Fibroblast of peridontal ligament (primary cell): ENCODE data around the gene MTIF2.
"Not testable (repeated sequence)": the region's sequence is repeated elsewhere in the genome, so short reads cannot be mapped to it uniquely, and the experiment has no call there.

Experiments
- DNase-seq: peaks from one replicate; pipeline ENCODE4 v3.0.0-alpha.2; 2010; ENCODE audit errors: extremely low read depth

The MTIF2 gene

DNA sequence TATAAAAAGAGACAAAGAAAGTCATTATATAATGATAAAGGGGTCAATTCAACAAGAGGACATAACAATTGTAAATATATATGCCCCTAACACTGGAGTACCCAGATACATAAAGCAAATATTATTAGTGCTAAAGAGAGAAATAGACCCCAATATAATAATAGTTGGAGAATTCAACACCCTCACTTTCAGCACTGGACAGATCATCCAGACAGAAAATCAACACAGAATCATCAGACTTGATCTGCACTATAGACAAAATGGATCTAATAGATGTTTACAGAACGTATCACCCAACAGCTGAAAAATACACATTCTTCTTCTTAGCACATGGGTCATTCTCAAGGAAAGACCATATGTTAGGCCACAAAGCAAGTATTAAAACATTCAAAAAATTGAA is 68.6 kb downstream of the MTIF2 start:
- DNase-seq, result no peak

DNA sequence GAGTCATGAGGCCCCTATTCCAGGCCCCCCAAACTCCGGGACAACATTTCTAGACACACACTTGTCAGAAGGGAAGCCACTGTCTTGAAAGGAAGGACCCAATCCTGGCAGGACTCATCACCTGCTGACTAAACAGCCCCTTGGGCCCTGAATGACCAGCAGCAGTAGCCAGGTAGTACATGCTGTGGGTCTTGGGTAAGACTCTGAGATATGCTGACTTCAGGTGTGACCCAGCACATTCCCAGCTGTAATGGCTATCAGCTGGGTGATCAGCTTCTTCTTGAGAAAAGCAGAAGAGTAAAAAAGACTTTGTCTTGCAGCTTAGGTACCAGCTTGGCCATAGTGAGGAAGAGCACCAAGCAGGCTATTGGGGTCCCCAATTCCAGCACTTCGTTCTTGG is 72.5 kb downstream of the MTIF2 start:
- no peak for DNase-seq

- not testable (repeated sequence) for DNase-seq
These were observed 77.1 kb downstream of the MTIF2 start for GRCh38 chr2:55191888-55192287.

- not testable (repeated sequence) for DNase-seq
These were observed 82.2 kb downstream of the MTIF2 start for GRCh38 chr2:55186837-55187236.
